NCI-H1417 (cell line): ENCODE results near the gene RGMB.

Experiments used
- DNase-seq, 3 experiments: peaks; one replicate each; lab custom pipeline; 2025; lab: John Stamatoyannopoulos, UW

RGMB gene

DNA sequence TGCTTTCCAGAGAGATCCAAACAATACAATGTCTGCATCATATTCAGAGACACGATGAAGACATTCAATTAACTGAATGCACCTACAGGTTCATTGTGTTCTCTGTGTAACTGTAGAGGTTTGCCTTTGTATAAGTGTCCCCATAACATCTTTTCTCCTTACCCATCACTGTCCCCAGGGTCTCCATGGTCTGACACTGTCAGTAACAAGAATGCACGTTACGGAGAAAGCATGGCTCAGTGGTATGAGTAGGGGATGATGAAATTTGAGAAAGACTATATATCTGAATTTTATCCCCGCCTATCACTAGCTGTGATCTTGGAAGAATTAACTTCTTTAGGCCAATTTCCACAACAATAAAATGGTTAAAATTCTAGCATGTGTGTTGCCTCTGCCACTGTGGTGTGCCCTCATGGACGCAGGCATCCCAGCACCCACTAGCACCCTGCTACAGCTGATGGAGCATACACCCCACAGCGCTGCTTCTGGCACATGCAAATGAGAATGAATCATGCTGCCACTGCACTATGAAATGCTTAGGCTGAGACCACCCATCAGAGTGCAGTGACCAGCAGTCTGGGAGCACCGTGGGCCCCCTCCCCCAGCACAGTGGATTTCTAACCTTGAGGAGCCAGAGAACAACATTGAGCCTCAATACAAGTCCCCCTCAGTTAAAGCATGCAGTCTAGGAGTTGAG lies 54.3 kb downstream of the RGMB start:
- DNase-seq = no peak

GRCh38 chr5:98836175-98836574 lies 62.7 kb downstream of the RGMB start:
- no peak for DNase-seq

DNA sequence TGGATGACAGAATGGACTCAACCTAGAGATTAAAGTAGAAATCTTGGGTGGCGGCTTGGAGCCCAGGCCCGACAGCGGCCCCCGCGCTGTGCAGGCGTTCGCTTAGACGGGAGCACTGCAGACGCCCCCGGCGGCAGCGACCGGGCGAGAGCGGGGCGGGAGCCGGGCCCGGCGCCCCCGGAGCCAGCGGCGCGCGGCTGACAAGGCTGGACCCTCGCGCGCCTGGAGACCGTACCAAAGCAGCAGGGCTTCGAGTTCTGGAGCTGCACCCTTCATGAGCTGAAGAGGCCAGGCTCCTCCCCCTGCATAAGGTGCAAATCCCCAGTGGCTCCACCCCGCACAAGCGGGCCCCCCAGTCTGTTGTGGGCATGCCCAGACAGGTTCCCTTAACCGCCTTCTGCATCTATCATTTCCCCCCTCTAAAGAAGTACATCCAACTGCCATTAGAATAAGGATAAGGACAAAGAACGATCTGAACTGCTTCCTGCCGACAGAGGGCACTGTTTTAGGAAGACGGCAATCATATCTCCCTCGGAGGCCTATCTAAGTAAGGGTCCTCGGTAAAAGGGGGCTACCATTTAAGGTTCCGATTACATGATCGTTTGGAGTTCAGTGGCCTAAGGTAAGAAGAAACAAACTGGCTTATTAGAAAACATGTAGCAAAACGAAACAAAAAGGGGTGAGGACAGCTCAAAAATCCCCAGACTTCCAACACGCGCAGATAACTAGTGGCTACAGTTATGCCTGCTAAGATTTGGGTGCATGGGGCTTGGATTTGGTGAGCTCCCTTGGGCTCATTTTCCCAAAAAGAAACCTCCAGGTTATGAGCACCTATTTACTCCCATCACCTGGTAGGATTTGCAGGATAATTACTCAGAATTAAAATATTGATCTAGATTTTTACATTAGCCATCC lies 66.3 kb downstream of the RGMB start:
- DNase-seq = no peak

DNA sequence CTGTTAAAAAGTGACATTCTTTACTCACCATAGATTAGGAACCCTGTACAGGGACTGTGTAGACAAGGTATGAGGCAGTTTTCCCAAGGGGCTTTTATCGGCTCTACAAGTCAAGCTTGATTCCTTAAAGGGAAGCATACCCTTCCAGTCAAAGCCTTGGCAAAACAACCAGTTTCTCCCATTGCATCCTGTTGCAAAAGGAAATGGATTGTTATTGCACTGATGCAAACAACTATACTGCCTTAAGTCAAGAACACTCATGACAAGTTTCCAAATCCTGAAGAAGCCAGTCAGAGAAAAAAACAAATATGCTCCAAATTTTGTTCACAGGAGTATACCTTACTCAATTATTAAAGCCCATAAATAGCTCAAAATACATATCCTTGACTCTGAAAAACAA lies 67.5 kb downstream of the RGMB start:
- no peak for DNase-seq

GRCh38 chr5:98843481-98843880 lies 70.0 kb downstream of the RGMB start:
- no peak for DNase-seq

GRCh38 chr5:98844865-98845264 lies 71.4 kb downstream of the RGMB start:
- DNase-seq = no peak

GRCh38 chr5:98845878-98846277 lies 72.4 kb downstream of the RGMB start:
- DNase-seq = no peak
